Endothelial cell of umbilical vein (primary cell): Measurements from ENCODE around the gene UCKL1. TPM values are rescaled to one million over a fixed set of nuclear protein-coding genes. Genes with fewer than 3 reads are reported as not detected.
A peak's percentile ranks its signal among the peaks of the same experiment; 100 is the strongest.

ENCODE experiments used
- BruUV-seq: library from RNA; stranded (reverse); fragments of 400-500 nt; replicated peaks from 2 replicates; lab custom pipeline; 2021; lab: Mats Ljungman, UMichigan
- CTCF ChIA-PET: fragments of 300-600, 350-600 bp; sonication (Branson Sonifier 250); formaldehyde crosslinking; loops from one replicate; lab custom pipeline; 2021; ENCODE audit warnings: antibody characterized with exemption, inconsistent platforms; lab: Charles Lee
- POLR2A ChIA-PET: fragments of 300-600, 350-600 bp; sonication (Branson Sonifier 250); formaldehyde crosslinking; loops from one replicate; lab custom pipeline; 2021; ENCODE audit warnings: antibody characterized with exemption, inconsistent platforms; lab: Charles Lee
- DNase-seq: peaks from one replicate; pipeline ENCODE4 v3.0.0-alpha.2; 2011; ENCODE audit warnings: low read depth, low spot score
- FAIRE-seq: peaks from 2 replicates; lab custom pipeline; 2011; peaks lifted over from hg19 to GRCh38; lab: Jason Lieb, UNC
- H2AFZ ChIP-seq: 2 replicates; pipeline ENCODE4 v1.6.0; 2012; ENCODE audit warnings: low read depth, low read length, control low read depth, inconsistent platforms
- H3K27ac ChIP-seq: 2 replicates; pipeline ENCODE4 v1.5.1; 2011; ENCODE audit warnings: low read depth, mild to moderate bottlenecking, control low read depth, low read length, moderate library complexity; ENCODE audit not compliant: insufficient read depth
- H3K27me3 ChIP-seq, 2 experiments: 2 replicates each; pipeline versions ENCODE4 v1.6.0 to v1.6.1; 2011; ENCODE audit warnings: low read length in 2 of 2, mixed read lengths in 1 of 2; ENCODE audit not compliant: control insufficient read depth in 2 of 2, insufficient read depth in 2 of 2
- H3K36me3 ChIP-seq, 2 experiments: 2 replicates in 1 of 2; 3 replicates in 1 of 2; pipeline ENCODE4 v1.5.1; 2011; ENCODE audit warnings: low read length in 2 of 2, mild to moderate bottlenecking in 1 of 2, moderate library complexity in 1 of 2; ENCODE audit not compliant: control insufficient read depth in 2 of 2, insufficient read depth in 2 of 2; ENCODE audit errors: extremely low read depth in 1 of 2
- H3K4me1 ChIP-seq: 3 replicates; pipeline ENCODE4 v1.5.1; 2011; ENCODE audit warnings: mild to moderate bottlenecking, low read length; ENCODE audit not compliant: control insufficient read depth, insufficient read depth; ENCODE audit errors: extremely low read depth
- H3K4me2 ChIP-seq: 2 replicates; pipeline ENCODE4 v1.6.1; 2011; ENCODE audit warnings: low read length, control low read depth, mixed read lengths; ENCODE audit not compliant: insufficient read depth
- H3K4me3 ChIP-seq, 3 experiments: fragments of 200-600 bp in 1 of 3; sonication (generic), shearing (Covaris generic) in 1 of 3; replicated peaks in 1 of 3; 2 replicates each; pipeline ENCODE4 v1.5.1; 2011 to 2016; ENCODE audit warnings: control low read depth in 3 of 3, low read length in 3 of 3, mild to moderate bottlenecking in 2 of 3, inconsistent platforms in 1 of 3, low read depth in 1 of 3, moderate library complexity in 1 of 3; ENCODE audit not compliant: insufficient read depth in 1 of 3
- H3K79me2 ChIP-seq: 2 replicates; pipeline ENCODE4 v1.6.0; 2012; ENCODE audit warnings: low read length, inconsistent platforms; ENCODE audit not compliant: control insufficient read depth, insufficient read depth
- H3K9ac ChIP-seq: replicated peaks from 2 replicates; pipeline ENCODE3; 2011; ENCODE audit warnings: low read length, control low read depth; ENCODE audit not compliant: insufficient read depth; ENCODE audit errors: extremely low read depth
- H3K9me1 ChIP-seq: replicated peaks from 3 replicates; pipeline ENCODE4 v1.6.0; 2011; ENCODE audit warnings: mild to moderate bottlenecking, low read length; ENCODE audit not compliant: control insufficient read depth, insufficient read depth; ENCODE audit errors: extremely low read depth
- H3K9me3 ChIP-seq: replicated peaks from 2 replicates; pipeline ENCODE4 v1.5.1; 2012; ENCODE audit warnings: low read length, inconsistent platforms; ENCODE audit not compliant: control insufficient read depth, insufficient read depth
- H4K20me1 ChIP-seq: replicated peaks from 2 replicates; pipeline ENCODE3; 2011; ENCODE audit warnings: mild to moderate bottlenecking, low read length; ENCODE audit not compliant: control insufficient read depth, insufficient read depth; ENCODE audit errors: extremely low read depth
- CTCF ChIP-seq, 2 donors: IDR thresholded peaks; 1 replicate in 1 of 2; 2 replicates in 1 of 2; pipeline ENCODE4 v1.5.1; 2011; ENCODE audit warnings: low read length in 2 of 2, mild to moderate bottlenecking in 2 of 2, moderate library complexity in 2 of 2, control low read depth in 1 of 2, inconsistent platforms in 1 of 2, low read depth in 1 of 2; ENCODE audit not compliant: insufficient read depth in 1 of 2; ENCODE audit errors: extremely low read depth in 1 of 2
- FOS ChIP-seq: IDR thresholded peaks from 2 replicates; pipeline ENCODE4 v1.6.1; 2011; ENCODE audit warnings: mild to moderate bottlenecking, low read length, moderate library complexity, borderline replicate concordance; ENCODE audit not compliant: insufficient read depth
- GATA2 ChIP-seq: IDR thresholded peaks from 2 replicates; pipeline ENCODE4 v1.7.0; 2011; ENCODE audit warnings: low read depth, mild to moderate bottlenecking, moderate library complexity, mixed read lengths, low read length; ENCODE audit not compliant: insufficient read length, insufficient read depth
- JUN ChIP-seq: IDR thresholded peaks from 2 replicates; pipeline ENCODE4 v1.6.1; 2011; ENCODE audit warnings: borderline replicate concordance, low read depth; ENCODE audit not compliant: insufficient read length, insufficient read depth
- MYC ChIP-seq: IDR thresholded peaks from one replicate; pipeline ENCODE4 v1.6.1; 2011; ENCODE audit warnings: mild to moderate bottlenecking, low read depth, low read length
- POLR2AphosphoS5 ChIP-seq: IDR thresholded peaks from 2 replicates; pipeline ENCODE4 v1.6.1; 2012; ENCODE audit warnings: low read depth, mild to moderate bottlenecking, control low read depth, low read length, moderate library complexity; ENCODE audit not compliant: insufficient read depth
- dilution Hi-C: fragments of 300-500 bp; cut with MboI; formaldehyde crosslinking; loops from one replicate; pipeline ENCODE4 v1.15.0; 2019; ENCODE audit warnings: low sequenced_read_pairs; ENCODE audit not compliant: extremely low pct_ligation_motif_present
- intact Hi-C: fragments of 100-400 bp; cut with micrococcal nuclease; formaldehyde crosslinking; loops from one replicate; pipeline ENCODE4 v1.10.0; 2022
- polyA plus RNA-seq, 4 experiments: library from polyadenylated mRNA; depleted of rRNA in 3 of 4; stranded (reverse) in 3 of 4; unstranded in 1 of 4; fragments of >200 nt; gene quantifications; 2 replicates each; pipeline versions ENCODE4 v1.2.1 to v1.2.3, GENCODE V29; 2011 to 2012; ENCODE audit warnings: missing spikeins in 1 of 4
- total RNA-seq: library from RNA; stranded (reverse); gene quantifications from 2 replicates; pipeline ENCODE4 v1.2.3, GENCODE V29; 2021

Gene UCKL1
- total and polyA plus RNA-seq, 2 donors (not counting 3 experiments of a cell fraction or from before 2014, with no cell fraction given) = 51.1 to 78.8 TPM

- DNase-seq (peak; percentile 30), FAIRE-seq (peak; percentile 63)
- TF ChIP-seq GATA2 (no peak), JUN (no peak), POLR2AphosphoS5 (peak; percentile 34), FOS (no peak)
- ChIA-PET POLR2A (no interaction called here), CTCF (interaction anchor here (0.6 to 4.2 kb wide), 11 partner anchors 16 to 441 kb away, joined by 3 to 34 read pairs (median 6); partner anchors contain the start of genes HELZ2, OPRL1, PTK6 and RGS19)
- BruUV-seq = no TSS peak
- H3K9me3 ChIP-seq = no peaks in the 10 kb centered on the region
- H3K9me1 ChIP-seq = no peaks in the 10 kb centered on the region
- H4K20me1 ChIP-seq = no peaks in the 10 kb centered on the region
- intact Hi-C loops = no loop called here
- dilution Hi-C loops = no loop called here
- H2AFZ ChIP-seq = peak overlapping the region; percentile 29
- peaks cover 21% of the 10 kb centered on the region for H3K4me1 ChIP-seq
- H3K27ac ChIP-seq = no peak overlapping the region
- H3K9ac ChIP-seq = no peak overlapping the region
- H3K79me2 ChIP-seq = peaks cover 16% of the 10 kb centered on the region
- peak overlapping the region; percentile 19 to 40 (median 27) for H3K4me3 ChIP-seq
- peak overlapping the region; percentile 31 for H3K4me2 ChIP-seq
- no peaks in the 10 kb centered on the region for H3K27me3 ChIP-seq
- H3K36me3 ChIP-seq = peaks cover 0 to 2% of the 10 kb centered on the region in 2 experiments
Measured at GRCh38 chr20:63978319-63979228, 22.4 kb upstream of the UCKL1 start.

GRCh38 chr20:63977739-63978276 is 21.6 kb upstream of the UCKL1 start:
- H3K4me3 ChIP-seq = no peak overlapping the region
- no peak overlapping the region for H3K9ac ChIP-seq
- no TSS peak for BruUV-seq
- H3K79me2 ChIP-seq = peaks cover 13% of the 10 kb centered on the region
- DNase-seq (no peak), FAIRE-seq (peak; percentile 55)
- no peak for TF ChIP-seq CTCF (IDR thresholded peaks at IDR 0.05; ENCODE audit: extremely low read depth in 1 of 2, insufficient read depth in 1 of 2, low read depth in 1 of 2, low read length in 2 of 2)
- TF ChIP-seq JUN = no peak
- TF ChIP-seq FOS = no peak
- no peak for TF ChIP-seq MYC
- CTCF ChIA-PET = interaction anchor here (1.6 kb wide), 1 partner anchor 440 kb away, joined by 9 read pairs; the partner anchor contains the start of gene PTK6
- POLR2A ChIA-PET = no interaction called here
- H4K20me1 ChIP-seq = no peaks in the 10 kb centered on the region
- dilution Hi-C loops = no loop called here
- H3K27ac ChIP-seq = no peak overlapping the region
- no peak overlapping the region for H3K4me2 ChIP-seq
- H2AFZ ChIP-seq = no peak overlapping the region
- no peaks in the 10 kb centered on the region for H3K36me3 ChIP-seq
- H3K27me3 ChIP-seq = no peaks in the 10 kb centered on the region
- intact Hi-C loops = no loop called here
- H3K9me1 ChIP-seq = no peaks in the 10 kb centered on the region
- H3K4me1 ChIP-seq = peaks cover 24% of the 10 kb centered on the region
- H3K9me3 ChIP-seq = no peaks in the 10 kb centered on the region
